HG03135 (cell line): ENCODE data around the gene MAST1.
"Not testable (repeated sequence)": the region's sequence is repeated elsewhere in the genome, so short reads cannot be mapped to it uniquely, and the experiment has no call there.

ENCODE experiments used
- ATAC-seq: cut with Tn5 transposase; IDR thresholded peaks from one replicate; pipeline ENCODE4 v1.9.1; 2021; ENCODE audit warnings: mild to moderate bottlenecking, moderate library complexity; ENCODE audit not compliant: unreplicated experiment

MAST1 gene

DNA sequence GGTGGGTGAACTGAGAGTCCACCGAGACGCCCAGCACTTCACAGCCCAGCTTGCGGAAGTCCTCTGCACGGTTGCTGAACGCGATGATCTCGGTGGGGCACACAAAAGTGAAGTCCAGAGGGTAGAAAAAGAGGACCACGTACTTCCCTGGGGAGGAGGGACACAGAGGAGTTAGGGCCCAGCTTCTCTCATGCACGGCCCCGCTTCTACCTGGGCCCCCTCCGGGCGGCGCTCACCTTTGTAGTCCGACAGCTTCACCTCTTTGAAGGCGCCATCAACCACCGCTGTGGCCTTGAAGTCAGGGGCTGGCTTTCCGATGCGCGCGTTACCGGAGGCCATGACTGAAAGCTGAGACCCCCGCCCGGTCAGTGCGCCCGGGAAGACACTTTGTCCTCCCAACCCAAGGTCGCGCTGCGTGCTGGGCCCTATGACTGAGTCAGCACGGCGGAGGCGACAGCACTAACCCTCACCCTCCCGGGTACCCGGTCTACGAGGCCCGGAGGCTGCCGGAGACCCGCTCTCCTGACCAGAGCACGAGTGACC, 37.3 kb upstream of the MAST1 start:
- no peak for ATAC-seq

DNA sequence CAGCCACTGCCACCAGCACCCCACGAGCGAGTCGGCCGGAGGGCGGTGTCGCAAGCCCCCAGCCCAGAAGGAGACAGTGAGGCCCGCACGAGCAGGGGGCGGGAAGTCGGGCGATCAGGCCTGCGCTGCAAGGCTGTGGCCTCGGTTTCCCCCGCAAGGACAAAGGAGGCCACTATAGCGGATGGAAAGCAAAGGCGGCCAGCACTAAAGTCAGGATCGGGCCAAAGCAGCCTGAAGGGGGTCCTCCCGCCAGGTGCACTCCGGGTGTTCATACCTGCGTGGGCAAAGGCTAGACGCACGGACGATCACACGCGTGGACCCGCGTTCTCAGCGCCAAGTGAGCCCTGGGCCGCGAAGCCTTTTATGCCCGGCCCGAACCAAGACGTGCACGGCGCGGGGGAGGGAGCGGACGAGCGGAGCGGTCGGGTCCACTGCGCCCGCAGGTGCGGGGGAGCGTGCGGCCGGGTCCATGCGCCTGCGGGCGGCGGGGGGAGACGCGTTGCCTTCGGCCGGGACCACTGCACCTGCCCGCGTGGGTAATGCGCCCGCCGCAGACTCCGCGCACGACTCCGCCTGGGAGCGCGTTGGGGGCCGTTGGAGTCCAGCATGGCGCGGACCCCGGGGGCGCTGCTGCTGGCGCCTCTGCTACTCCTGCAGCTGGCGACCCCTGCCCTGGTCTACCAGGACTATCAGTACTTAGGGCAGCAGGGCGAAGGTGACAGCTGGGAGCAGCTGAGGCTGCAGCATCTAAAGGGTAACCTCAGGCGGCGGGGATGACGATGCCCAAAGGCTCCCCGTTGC, 36.6 kb upstream of the MAST1 start, which contains the start of the genes PRDX2 and THSD8:
TSS of gene PRDX2 (minus strand) at position 335 of the 801 bp plus-strand sequence. CDS start 539 bp downstream, outside the sequence.
TSS of gene THSD8 (plus strand) at position 604 of the 801 bp plus-strand sequence. CDS start at position 607, 3 bp downstream.
- no peak for ATAC-seq

- ATAC-seq: no peak
Observed at GRCh38 chr19:12802267-12803106, 35.8 kb upstream of the MAST1 start.

DNA sequence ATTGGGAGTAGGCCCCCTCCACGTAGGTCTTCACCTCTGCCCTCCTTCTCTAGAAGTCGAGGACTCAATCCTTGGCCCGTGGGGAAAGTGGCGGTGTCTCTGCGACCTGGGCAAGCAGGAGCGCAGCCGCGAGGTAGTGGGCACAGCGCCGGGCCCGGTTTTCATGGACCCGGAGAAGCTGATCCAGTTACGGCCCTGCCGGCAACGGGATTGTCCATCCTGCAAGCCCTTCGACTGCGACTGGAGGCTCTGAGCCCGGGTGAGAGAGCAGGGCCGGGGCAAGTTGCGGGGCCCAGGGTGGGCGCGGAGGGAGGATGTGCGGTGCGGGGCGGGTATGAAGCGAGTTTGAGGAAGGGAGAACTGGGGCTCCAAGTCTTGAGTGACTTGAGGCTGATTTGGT, 34.3 kb upstream of the MAST1 start:
- no peak for ATAC-seq

GRCh38 chr19:12806242-12807081, 31.9 kb upstream of the MAST1 start, which contains the start of gene RNASEH2A:
Gene RNASEH2A, plus strand, starts transcription at chr19:12806584. Its CDS starts 90 bp downstream, at chr19:12806674.
- peak; percentile 75 for ATAC-seq

DNA sequence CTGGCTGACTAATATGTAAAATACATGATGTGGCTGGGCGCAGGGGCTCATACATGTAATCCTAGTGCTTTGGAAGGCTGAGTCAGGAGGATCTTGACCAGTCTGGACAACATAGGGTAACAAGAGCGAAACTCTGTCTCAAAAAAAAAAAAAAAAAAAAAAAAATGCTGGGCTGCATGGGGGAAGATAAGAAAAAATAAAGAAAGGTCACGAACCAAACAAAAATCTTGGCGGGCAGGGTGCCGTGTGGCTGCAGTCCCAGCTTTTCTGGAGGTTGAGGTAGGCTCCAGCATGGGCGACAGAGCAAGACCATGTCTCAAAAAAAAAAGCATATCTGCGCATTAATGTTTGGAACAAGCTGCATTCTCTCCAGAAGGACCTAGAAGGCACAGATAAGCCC, 23.2 kb upstream of the MAST1 start:
- ATAC-seq: no peak

GRCh38 chr19:12817188-12817587, 21.1 kb upstream of the MAST1 start:
- not testable (repeated sequence) for ATAC-seq

GRCh38 chr19:12817810-12818209, 20.5 kb upstream of the MAST1 start:
- ATAC-seq: not testable (repeated sequence)

- no peak for ATAC-seq
Observed at GRCh38 chr19:12821761-12822160, 16.6 kb upstream of the MAST1 start.

DNA sequence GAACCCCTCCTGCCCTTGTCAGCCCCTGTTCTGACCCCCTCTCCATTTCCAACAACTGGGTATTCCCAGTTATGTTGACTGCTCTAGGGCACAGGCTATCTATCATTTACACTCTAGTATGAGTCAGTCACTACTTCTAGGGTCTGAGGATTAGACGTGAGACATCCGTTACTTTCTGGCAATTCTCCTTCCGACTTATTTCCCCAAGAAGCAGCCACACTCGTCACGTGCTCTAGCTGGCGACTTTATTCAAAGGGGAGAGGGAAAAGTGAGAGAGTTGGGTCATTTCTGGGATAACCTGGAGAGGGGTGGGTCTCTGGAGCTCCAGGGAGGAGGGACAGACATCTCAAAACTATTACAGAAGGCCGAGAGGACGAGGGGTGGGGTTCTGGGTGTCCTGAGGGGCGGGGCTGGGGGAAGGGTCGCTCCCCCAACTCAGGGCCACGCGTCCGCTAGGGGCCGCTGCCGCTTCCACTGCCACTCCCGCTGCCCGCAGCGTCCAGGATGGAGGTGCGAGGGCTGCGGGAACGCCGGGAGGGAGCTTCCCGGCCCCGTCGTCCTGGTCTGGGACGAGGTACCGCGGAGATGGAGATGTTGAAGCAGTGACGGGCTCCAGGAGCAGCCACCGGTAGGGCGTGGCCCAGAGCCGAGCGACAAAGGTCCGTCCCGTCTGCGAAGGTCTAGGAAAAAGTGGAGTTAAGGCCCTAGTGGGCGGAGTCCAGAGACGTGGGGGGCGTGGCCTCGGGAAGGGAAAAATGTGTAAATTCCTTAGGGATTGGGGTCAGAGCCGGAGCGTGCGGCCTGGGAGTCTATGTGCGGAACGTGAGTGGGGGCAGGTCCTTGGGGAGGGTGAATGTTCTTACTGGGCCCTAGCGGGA, 12.8 kb upstream of the MAST1 start:
- ATAC-seq: no peak

GRCh38 chr19:12828494-12828893, 9.8 kb upstream of the MAST1 start:
- no peak for ATAC-seq

GRCh38 chr19:12833418-12833737, 4.9 kb upstream of the MAST1 start:
- no peak for ATAC-seq

- ATAC-seq: no peak
Observed at GRCh38 chr19:12833738-12834565, 4.4 kb upstream of the MAST1 start.

DNA sequence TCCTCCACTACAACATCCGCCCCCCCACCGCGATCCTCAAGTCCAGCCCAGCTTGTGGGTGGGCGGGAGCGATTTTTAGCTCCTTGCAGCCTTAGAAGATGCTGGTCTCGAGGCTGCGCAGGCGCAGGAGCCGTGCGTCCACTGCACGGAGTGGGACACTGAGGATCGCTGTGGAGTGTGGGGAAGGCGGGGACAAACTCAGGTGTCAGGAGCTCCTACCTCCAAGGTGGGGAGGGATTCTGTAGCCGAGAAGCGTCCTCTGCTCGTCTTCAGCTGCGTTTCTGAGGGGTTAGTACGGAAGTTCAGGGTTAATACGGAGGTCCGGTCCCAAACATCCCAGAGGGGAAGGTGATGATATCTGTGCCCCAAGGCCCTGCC, 3.8 kb upstream of the MAST1 start, which contains the start of gene RTBDN:
TSS of gene RTBDN (minus strand) at position 14 of the 378 bp plus-strand sequence. CDS start 4,600 bp downstream, outside the sequence.
- no peak for ATAC-seq

GRCh38 chr19:12834976-12835757, 3.1 kb upstream of the MAST1 start:
- no peak for ATAC-seq

- no peak for ATAC-seq
Observed at GRCh38 chr19:12836529-12836863, 1.8 kb upstream of the MAST1 start.

DNA sequence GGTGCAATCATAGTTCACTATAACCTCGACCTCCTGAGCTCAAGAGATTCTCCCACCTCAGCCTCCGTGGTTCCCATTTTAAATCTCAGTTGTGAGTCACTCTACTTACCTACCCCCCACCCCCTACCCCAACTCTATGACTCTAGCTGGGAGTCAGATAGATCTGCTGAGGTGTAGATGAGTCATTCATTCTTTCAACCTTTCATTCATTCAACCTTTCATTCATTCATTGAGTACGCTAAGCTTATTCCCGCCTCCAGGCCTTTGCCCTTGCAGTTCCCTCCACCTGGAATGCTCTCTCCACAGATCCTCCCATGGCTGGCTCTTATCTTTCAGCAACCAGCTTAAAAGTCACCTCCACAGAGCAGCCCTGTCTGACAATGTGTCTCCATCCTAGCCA, 1.1 kb upstream of the MAST1 start:
- ATAC-seq: no peak
